Right lung (tissue), 5 donors: Measurements from ENCODE around the gene SPDYE3. TPM values are rescaled to one million over a fixed set of nuclear protein-coding genes. Genes with fewer than 3 reads are reported as not detected.

Experiments used
- DNase-seq, 2 donors: peaks; one replicate each; pipeline ENCODE4 v3.0.0-alpha.2; 2013
- polyA plus RNA-seq, 5 donors: library from polyadenylated mRNA; unstranded; fragments of 120-200 nt; gene quantifications; one replicate each; pipeline versions ENCODE4 v1.2.1 to v1.2.3, GENCODE V29; 2013; ENCODE audit warnings: inconsistent platforms in 1 of 5, low replicate concordance in 1 of 5; ENCODE audit not compliant: insufficient read length in 5 of 5, insufficient read depth in 1 of 5

The SPDYE3 gene
- polyA plus RNA-seq, 5 donors: 5.7 to 7.4 (median 6.7) TPM

GRCh38 chr7:100370746-100371145 lies 63.2 kb downstream of the SPDYE3 start:
- DNase-seq: no peak

GRCh38 chr7:100371561-100372171 lies 64.2 kb downstream of the SPDYE3 start:
- DNase-seq: no peak

Other genes starting within 250 kb of the SPDYE3 start
- gene ZNF3, start 226.0 kb upstream of the SPDYE3 start, polyA plus RNA-seq: 10 to 100 TPM; 38.7 to 54.7 (median 48.2) TPM
- 100 to 1,000 TPM; 112 to 138 (median 122) TPM for gene COPS6, start 218.7 kb upstream of the SPDYE3 start, polyA plus RNA-seq
- gene MCM7, start 206.3 kb upstream of the SPDYE3 start, polyA plus RNA-seq: 100 to 1,000 TPM; 129 to 144 (median 140) TPM
- 10 to 100 TPM; 34.5 to 43.4 (median 36.5) TPM for gene AP4M1, start 206.1 kb upstream of the SPDYE3 start, polyA plus RNA-seq
- 10 to 100 TPM; 49.1 to 65.9 (median 58.1) TPM for gene TAF6, start 188.3 kb upstream of the SPDYE3 start, polyA plus RNA-seq
- gene CNPY4, start 188.1 kb upstream of the SPDYE3 start, polyA plus RNA-seq: 10 to 100 TPM; 39.7 to 49.3 (median 41.5) TPM
- gene MBLAC1, start 180.7 kb upstream of the SPDYE3 start, polyA plus RNA-seq: 1 to 10 TPM; 1.1 to 2.5 (median 1.3) TPM
- gene LAMTOR4, start 158.8 kb upstream of the SPDYE3 start, polyA plus RNA-seq: 100 to 1,000 TPM in 1 of 5 donors, 10 to 100 TPM in 4; 75.2 to 132 (median 92.2) TPM
- 10 to 100 TPM; 16.0 to 22.3 (median 17.4) TPM for gene TRAPPC14, start 149.0 kb upstream of the SPDYE3 start, polyA plus RNA-seq
- gene GAL3ST4, start 139.1 kb upstream of the SPDYE3 start, polyA plus RNA-seq: 10 to 100 TPM; 16.3 to 27.2 (median 16.9) TPM
- 10 to 100 TPM in 3 of 5 donors, 1 to 10 TPM in 2; 7.6 to 18.4 (median 14.1) TPM for gene GPC2, start 130.3 kb upstream of the SPDYE3 start, polyA plus RNA-seq
- 10 to 100 TPM; 15.9 to 24.7 (median 21.1) TPM for gene STAG3, start 129.8 kb upstream of the SPDYE3 start, polyA plus RNA-seq
- gene PVRIG, start 87.8 kb upstream of the SPDYE3 start, polyA plus RNA-seq: 1 to 10 TPM; 4.9 to 9.3 (median 7.7) TPM
- gene PILRB, start 50.4 kb downstream of the SPDYE3 start, polyA plus RNA-seq: 10 to 100 TPM; 30.4 to 52.3 (median 39.1) TPM
- gene PILRA, start 65.8 kb downstream of the SPDYE3 start, polyA plus RNA-seq: 1 to 10 TPM; 3.2 to 6.3 (median 6.1) TPM
- 10 to 100 TPM in 1 of 5 donors, 1 to 10 TPM in 4; 8.2 to 10.4 (median 8.6) TPM for gene ZCWPW1, start 121.0 kb downstream of the SPDYE3 start, polyA plus RNA-seq
- 10 to 100 TPM; 39.7 to 51.2 (median 43.3) TPM for gene MEPCE, start 122.1 kb downstream of the SPDYE3 start, polyA plus RNA-seq
- gene PPP1R35, start 128.8 kb downstream of the SPDYE3 start, polyA plus RNA-seq: 10 to 100 TPM; 12.3 to 28.4 (median 16.8) TPM
- gene SPACDR, start 156.6 kb downstream of the SPDYE3 start, polyA plus RNA-seq: 1 to 10 TPM; 2.0 to 6.2 (median 4.0) TPM
- gene TSC22D4, start 171.5 kb downstream of the SPDYE3 start, polyA plus RNA-seq: 10 to 100 TPM; 39.6 to 78.9 (median 55.3) TPM
- gene NYAP1, start 176.2 kb downstream of the SPDYE3 start, polyA plus RNA-seq: 1 to 10 TPM; 2.3 to 5.3 (median 3.0) TPM
- gene AGFG2, start 231.5 kb downstream of the SPDYE3 start, polyA plus RNA-seq: 10 to 100 TPM; 21.0 to 34.8 (median 29.5) TPM